ENCODE data around the gene SSH3. TPM values are rescaled to one million over a fixed set of nuclear protein-coding genes. Genes with fewer than 3 reads are reported as not detected.

The SSH3 gene
- total RNA-seq, 1 experiment from 2014 or later, result 5.5 TPM

GRCh38 chr11:67275606-67276409, 27.5 kb upstream of the SSH3 start:
- ChIA-PET POLR2A (ENCODE audit: low non-redundant PET) (no interaction called here), CTCF (interaction anchor here (0.5 kb wide), 1 partner anchor 13 kb away, joined by 6 read pairs; no protein-coding TSS in a partner anchor)
- Histone ChIP-seq H3K27me3 (replicated peaks; ENCODE audit: insufficient read depth, low read depth, low read length, poor library complexity) (no peaks in the 10 kb centered on the region), H3K36me3 (ENCODE audit: insufficient read depth, low read length, poor library complexity, severe bottlenecking) (peaks cover 34% of the 10 kb centered on the region), H3K9me3 (ENCODE audit: low read depth, low read length, poor library complexity, severe bottlenecking) (no peaks in the 10 kb centered on the region), H3K4me3 (ENCODE audit: low read depth, low read length, poor library complexity, severe bottlenecking) (no peak overlapping the region), H3K4me1 (ENCODE audit: insufficient read depth, low read length, poor library complexity, severe bottlenecking) (peaks cover 70% of the 10 kb centered on the region), H3K27ac (ENCODE audit: low read depth, low read length, poor library complexity, severe bottlenecking) (peak overlapping the region; percentile 96)
- intact Hi-C loops (cut with micrococcal nuclease; ENCODE audit: unreplicated experiment), result no loop called here
- BruUV-seq (replicated peaks), result no TSS peak
- TF ChIP-seq EZH2 (IDR thresholded peaks at IDR 0.05; ENCODE audit: borderline replicate concordance, low read depth, low read length, poor library complexity, severe bottlenecking), result no peak
- TF ChIP-seq CTCF (conservative IDR thresholded peaks at IDR 0.05; ENCODE audit: low read depth, low read length), result no peak
- DNase-seq (ENCODE audit: low spot score), result no peak

GRCh38 chr11:67276781-67277230, 26.5 kb upstream of the SSH3 start:
- ChIA-PET POLR2A (ENCODE audit: low non-redundant PET) (interaction anchor here (1.2 kb wide), 1 partner anchor 12 kb away, joined by 3 read pairs; no protein-coding TSS in a partner anchor), CTCF (interaction anchor here (1.0 to 1.3 kb wide), 2 partner anchors 15 to 40 kb away, joined by 3 to 8 read pairs; no protein-coding TSS in a partner anchor)
- no TSS peak for BruUV-seq (replicated peaks)
- peak overlapping the region; percentile 13 for H3K4me3 ChIP-seq (ENCODE audit: low read depth, low read length, poor library complexity, severe bottlenecking)
- no peaks in the 10 kb centered on the region for H3K27me3 ChIP-seq (replicated peaks; ENCODE audit: insufficient read depth, low read depth, low read length, poor library complexity)
- TF ChIP-seq CTCF (conservative IDR thresholded peaks at IDR 0.05; ENCODE audit: low read depth, low read length) (peak; percentile 32; the same call in 1 of the 2 replicates), EZH2 (IDR thresholded peaks at IDR 0.05; ENCODE audit: borderline replicate concordance, low read depth, low read length, poor library complexity, severe bottlenecking) (no peak)
- H3K27ac ChIP-seq (ENCODE audit: low read depth, low read length, poor library complexity, severe bottlenecking), result peak overlapping the region; percentile 96
- H3K36me3 ChIP-seq (ENCODE audit: insufficient read depth, low read length, poor library complexity, severe bottlenecking), result peaks cover 42% of the 10 kb centered on the region
- H3K9me3 ChIP-seq (ENCODE audit: low read depth, low read length, poor library complexity, severe bottlenecking), result no peaks in the 10 kb centered on the region
- H3K4me1 ChIP-seq (ENCODE audit: insufficient read depth, low read length, poor library complexity, severe bottlenecking), result peaks cover 60% of the 10 kb centered on the region
- intact Hi-C loops (cut with micrococcal nuclease; ENCODE audit: unreplicated experiment), result no loop called here
- peak; percentile 36 for DNase-seq (ENCODE audit: low spot score)

GRCh38 chr11:67277231-67277961, 25.9 kb upstream of the SSH3 start:
- DNase-seq (ENCODE audit: low spot score), result peak; percentile 99
- TF ChIP-seq CTCF (conservative IDR thresholded peaks at IDR 0.05; ENCODE audit: low read depth, low read length) (no peak), EZH2 (IDR thresholded peaks at IDR 0.05; ENCODE audit: borderline replicate concordance, low read depth, low read length, poor library complexity, severe bottlenecking) (no peak)
- no TSS peak for BruUV-seq (replicated peaks)
- peaks cover 54% of the 10 kb centered on the region for H3K4me1 ChIP-seq (ENCODE audit: insufficient read depth, low read length, poor library complexity, severe bottlenecking)
- peak overlapping the region; percentile 96 for H3K27ac ChIP-seq (ENCODE audit: low read depth, low read length, poor library complexity, severe bottlenecking)
- ChIA-PET CTCF (interaction anchor here (1.0 to 1.3 kb wide), 2 partner anchors 16 to 39 kb away, joined by 3 to 8 read pairs; no protein-coding TSS in a partner anchor), POLR2A (ENCODE audit: low non-redundant PET) (interaction anchor here (1.2 kb wide), 1 partner anchor 11 kb away, joined by 3 read pairs; no protein-coding TSS in a partner anchor)
- H3K36me3 ChIP-seq (ENCODE audit: insufficient read depth, low read length, poor library complexity, severe bottlenecking), result peaks cover 45% of the 10 kb centered on the region
- intact Hi-C loops (cut with micrococcal nuclease; ENCODE audit: unreplicated experiment), result no loop called here
- H3K27me3 ChIP-seq (replicated peaks; ENCODE audit: insufficient read depth, low read depth, low read length, poor library complexity), result no peaks in the 10 kb centered on the region
- H3K9me3 ChIP-seq (ENCODE audit: low read depth, low read length, poor library complexity, severe bottlenecking), result no peaks in the 10 kb centered on the region
- peak overlapping the region; percentile 13 for H3K4me3 ChIP-seq (ENCODE audit: low read depth, low read length, poor library complexity, severe bottlenecking)

Data from A673 (cell line).